GM18873 (cell line): ENCODE measurements around the gene LBP.
"Not testable (repeated sequence)": the region's sequence is repeated elsewhere in the genome, so short reads cannot be mapped to it uniquely, and the experiment has no call there.

Source experiments
- ATAC-seq: cut with Tn5 transposase; IDR thresholded peaks from one replicate; pipeline ENCODE4 v1.9.1; 2021; ENCODE audit warnings: mild to moderate bottlenecking, moderate library complexity, moderate number of reproducible peaks; ENCODE audit not compliant: unreplicated experiment, low FRiP score

LBP gene

DNA sequence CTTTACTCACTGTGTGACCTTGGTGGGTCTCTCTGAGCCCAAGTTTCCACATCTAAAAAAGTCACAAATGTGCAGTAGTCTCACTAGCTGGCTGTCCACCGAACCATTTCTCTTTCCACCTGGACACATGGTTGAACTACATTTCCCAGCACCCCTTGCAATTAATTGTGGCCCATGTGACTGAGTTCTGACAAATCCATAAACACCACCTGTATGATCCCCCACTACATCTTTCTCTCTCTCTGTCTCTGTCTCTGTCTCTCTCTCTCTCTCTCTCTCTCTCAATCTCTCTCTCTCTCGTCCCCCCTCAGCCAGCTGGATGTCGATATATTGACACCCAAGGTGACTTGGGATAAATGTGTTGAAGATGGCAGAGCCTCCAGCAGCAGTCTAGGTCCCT is 46.1 kb downstream of the LBP start:
- no peak for ATAC-seq

DNA sequence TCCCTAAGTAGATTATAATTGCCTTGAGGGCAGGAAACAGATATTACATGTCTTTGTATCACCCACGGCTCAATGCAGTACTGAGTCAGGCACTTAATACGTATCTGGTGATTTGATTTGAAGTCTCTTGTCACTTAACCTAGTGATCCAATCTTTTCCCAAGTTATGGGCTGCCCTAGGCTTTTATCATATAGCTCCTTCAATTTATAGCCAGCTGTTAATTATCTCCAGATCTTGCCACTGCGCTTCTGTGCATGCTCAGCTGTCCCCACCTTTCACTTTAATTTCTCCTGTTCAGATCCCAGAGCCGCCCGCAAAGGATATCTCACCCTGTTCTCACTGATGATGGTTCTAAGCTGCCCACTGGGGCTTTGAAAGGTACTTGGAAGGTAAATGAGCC is 47.0 kb downstream of the LBP start:
- no peak for ATAC-seq

- ATAC-seq: no peak
These were observed 48.9 kb downstream of the LBP start for GRCh38 chr20:38395165-38395564.

GRCh38 chr20:38395751-38396395 is 49.6 kb downstream of the LBP start:
- ATAC-seq: not testable (repeated sequence)

DNA sequence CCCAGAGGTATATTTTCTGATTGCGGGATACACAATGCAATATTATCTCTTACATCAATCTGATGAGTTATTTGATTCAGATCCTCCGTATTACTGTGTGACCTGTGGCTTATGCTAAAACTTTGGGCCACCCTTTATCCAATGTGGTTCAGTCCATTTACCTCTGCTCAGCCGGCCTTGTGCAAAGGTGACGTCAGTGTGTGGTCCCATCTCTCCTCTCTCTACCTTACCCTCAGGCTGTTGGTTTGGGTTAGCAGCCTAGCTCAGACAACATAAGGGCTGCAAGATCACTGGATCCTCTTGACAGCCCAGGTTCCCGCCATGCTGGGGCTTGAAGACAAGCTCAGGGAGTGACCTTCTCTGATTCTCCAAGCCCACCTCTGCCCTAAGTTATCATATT is 55.8 kb downstream of the LBP start:
- no peak for ATAC-seq

GRCh38 chr20:38402816-38403215 is 56.5 kb downstream of the LBP start:
- no peak for ATAC-seq

- no peak for ATAC-seq
These were observed 57.7 kb downstream of the LBP start for GRCh38 chr20:38404016-38404415.

GRCh38 chr20:38405132-38405531 is 58.9 kb downstream of the LBP start:
- ATAC-seq: no peak

- no peak for ATAC-seq
These were observed 60.2 kb downstream of the LBP start for GRCh38 chr20:38406476-38406875.

DNA sequence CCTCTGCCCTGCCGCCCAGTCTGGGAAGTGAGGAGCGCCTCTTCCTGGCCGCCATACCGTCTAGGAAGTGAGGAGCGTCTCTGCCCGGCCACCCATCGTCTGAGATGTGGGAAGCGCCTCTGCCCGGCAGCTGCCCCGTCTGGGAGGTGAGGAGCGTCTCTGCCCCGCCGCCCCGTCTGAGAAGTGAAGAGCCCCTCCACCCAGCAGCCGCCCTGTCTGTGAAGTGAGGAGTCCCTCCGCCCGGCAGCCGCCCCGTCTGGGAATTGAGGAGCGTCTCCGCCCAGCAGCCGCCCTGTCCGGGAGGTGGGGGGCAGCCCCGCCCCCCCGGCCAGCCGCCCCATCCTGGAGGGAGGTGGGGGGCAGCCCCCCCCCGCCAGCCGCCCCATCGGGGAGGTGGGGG is 61.0 kb downstream of the LBP start:
- no peak for ATAC-seq

DNA sequence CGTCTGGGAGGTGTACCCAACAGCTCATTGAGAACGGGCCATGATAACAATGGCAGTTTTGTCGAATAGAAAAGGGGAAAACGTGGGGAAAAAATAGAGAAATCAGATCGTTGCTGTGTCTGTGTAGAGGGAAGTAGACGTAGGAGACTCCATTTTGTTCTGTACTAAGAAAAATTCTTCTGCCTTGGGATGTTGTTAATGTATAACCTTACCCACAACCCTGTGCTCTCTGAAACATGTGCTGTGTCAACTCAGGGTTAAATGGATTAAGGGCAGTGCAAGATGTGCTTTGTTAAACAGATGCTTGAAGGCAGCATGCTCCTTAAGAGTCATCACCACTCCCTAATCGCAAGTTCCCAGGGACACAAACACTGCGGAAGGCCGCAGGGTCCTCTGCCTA is 61.5 kb downstream of the LBP start:
- not testable (repeated sequence) for ATAC-seq

DNA sequence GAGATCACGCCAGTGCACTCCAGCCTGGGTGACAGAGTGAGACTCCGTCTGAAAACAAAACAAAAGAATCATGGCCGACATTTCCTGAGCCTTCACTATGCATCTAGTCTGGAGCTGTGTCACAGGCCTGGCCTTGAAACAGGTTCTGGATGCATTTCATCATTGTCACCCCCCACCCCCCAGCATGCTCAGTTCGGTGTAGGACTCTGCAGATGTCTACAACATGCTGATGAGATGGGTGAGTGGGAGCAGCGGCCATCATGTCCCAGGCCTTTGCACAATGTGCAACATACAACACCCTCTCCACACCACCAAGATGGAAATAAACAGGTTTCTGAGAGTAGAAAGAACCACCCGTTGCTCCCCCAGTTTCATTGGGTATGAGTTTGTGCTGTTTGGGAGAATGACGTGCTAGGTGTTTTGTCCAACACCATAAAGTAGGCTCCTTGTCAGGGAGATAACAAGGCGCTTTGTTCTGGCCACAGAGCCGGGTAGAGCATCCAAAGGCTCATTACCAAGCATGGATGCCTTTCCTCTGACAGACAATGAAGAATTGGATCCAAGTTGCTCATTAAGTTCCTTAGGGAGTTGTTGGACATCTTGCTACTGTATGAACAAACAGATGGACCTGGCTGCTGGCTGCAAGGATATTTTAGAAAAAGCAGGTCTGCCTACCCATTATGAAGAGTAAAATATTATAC is 66.7 kb downstream of the LBP start:
- no peak for ATAC-seq

- ATAC-seq: no peak
These were observed 68.6 kb downstream of the LBP start for GRCh38 chr20:38414769-38415450.

- no peak for ATAC-seq
These were observed 72.4 kb downstream of the LBP start for GRCh38 chr20:38418509-38419204.

DNA sequence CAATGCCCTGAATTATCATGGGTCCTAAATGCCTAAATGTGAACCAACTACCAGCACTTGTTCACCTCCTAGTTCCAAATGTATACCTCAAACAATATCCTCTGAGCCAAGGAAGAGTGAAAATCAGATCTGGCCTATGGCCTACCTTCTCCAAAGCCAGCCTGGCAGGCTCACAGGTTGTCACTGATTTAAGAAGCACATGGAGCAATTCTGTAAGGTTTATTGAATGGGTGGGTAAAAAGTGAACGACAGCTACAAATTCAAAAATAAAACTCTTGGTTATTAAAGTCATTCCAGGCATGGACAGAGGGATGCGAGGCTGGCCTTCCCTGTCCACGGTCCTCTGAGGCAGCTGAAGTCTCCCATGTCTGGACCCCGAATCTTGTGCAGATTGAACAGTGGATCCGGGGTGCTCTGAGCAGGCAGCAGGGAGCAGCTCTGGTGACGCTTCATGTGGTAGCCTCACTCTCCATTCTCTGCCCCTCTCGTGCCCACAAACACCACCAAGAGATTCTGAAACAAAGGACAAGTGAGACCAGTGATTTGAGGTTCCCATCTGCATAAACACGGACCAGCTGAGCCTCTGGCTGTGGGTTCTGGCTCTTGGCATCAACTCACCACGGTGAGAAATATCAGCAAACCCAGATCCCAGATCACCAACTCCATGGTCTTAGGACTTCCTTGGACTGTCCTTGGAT is 74.3 kb downstream of the LBP start:
- no peak for ATAC-seq

- no peak for ATAC-seq
These were observed 75.6 kb downstream of the LBP start for GRCh38 chr20:38421915-38422314.

DNA sequence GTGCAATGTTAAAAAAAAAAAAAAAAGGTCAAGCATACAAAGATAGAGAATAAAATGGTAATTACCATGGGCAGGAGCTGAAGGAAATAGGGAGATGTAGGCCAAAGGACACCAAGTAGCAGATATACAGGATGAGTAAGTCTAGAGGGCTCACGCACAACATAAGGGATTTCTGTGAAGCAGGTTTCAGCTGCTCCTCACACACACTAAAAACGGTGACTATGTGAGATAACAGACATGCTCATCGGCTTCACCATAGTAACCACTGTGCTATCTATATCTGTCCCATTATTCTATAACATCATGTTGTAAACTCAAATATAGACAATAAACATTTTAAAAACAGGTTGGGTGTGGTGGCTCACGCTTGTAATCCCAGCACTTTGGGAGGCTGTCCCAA is 77.3 kb downstream of the LBP start:
- no peak for ATAC-seq

DNA sequence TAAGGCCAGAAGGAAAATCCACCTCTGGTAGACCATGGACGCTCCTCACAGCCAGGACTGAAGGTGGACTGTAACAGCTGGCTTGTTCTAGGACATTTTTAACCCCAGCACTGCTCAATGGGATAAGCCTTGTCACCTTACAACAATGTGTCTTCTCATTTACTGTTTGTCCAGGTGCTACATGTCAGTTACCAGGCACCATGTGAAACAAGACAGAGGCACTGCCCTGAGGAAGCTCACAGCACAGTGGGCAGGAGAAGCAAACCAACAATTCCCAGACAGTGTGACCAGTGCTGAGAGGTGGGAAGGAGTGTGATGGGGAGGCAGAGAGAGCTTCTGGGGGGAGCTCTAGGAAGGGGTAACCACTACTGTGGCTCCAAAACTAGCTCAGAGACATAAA is 78.1 kb downstream of the LBP start:
- no peak for ATAC-seq

GRCh38 chr20:38426006-38426897 is 80.0 kb downstream of the LBP start:
- ATAC-seq: no peak
